Common myeloid progenitor, CD34-positive (primary cell): ENCODE data around the gene PDE4D.
"Not testable (repeated sequence)": the region's sequence is repeated elsewhere in the genome, so short reads cannot be mapped to it uniquely, and the experiment has no call there.

ENCODE experiments used
- CTCF ChIA-PET: fragments of 350-600 bp; sonication (Branson Sonifier 250); formaldehyde crosslinking; loops from one replicate; lab custom pipeline; 2021; ENCODE audit warnings: antibody characterized with exemption; lab: Charles Lee
- POLR2A ChIA-PET: fragments of 350-600 bp; sonication (Branson Sonifier 250); formaldehyde crosslinking; loops from one replicate; lab custom pipeline; 2021; ENCODE audit warnings: antibody characterized with exemption; lab: Charles Lee
- DNase-seq, 3 donors: peaks; one replicate each; pipeline versions ENCODE4 v3.0.0 to v3.0.0-alpha.2; 2013
- H3K27ac ChIP-seq, 2 experiments: 1 replicate in 1 of 2; 2 replicates in 1 of 2; pipeline ENCODE4 v1.7.0; 2013; ENCODE audit warnings: inconsistent platforms in 2 of 2, low read length in 2 of 2, mild to moderate bottlenecking in 2 of 2, low read depth in 1 of 2, moderate library complexity in 1 of 2; ENCODE audit not compliant: severe bottlenecking in 2 of 2, insufficient read depth in 1 of 2, poor library complexity in 1 of 2
- H3K27me3 ChIP-seq, 5 experiments: replicated peaks in 2 of 5; 1 replicate in 3 of 5; 2 replicates in 2 of 5; pipeline versions ENCODE4 v1.6.1 to v1.7.0; 2013; ENCODE audit warnings: low read length in 4 of 5, mild to moderate bottlenecking in 2 of 5, moderate library complexity in 2 of 5, inconsistent platforms in 1 of 5; ENCODE audit not compliant: insufficient read depth in 5 of 5, control insufficient read depth in 4 of 5
- H3K36me3 ChIP-seq, 4 experiments: 1 replicate in 2 of 4; 2 replicates in 2 of 4; pipeline versions ENCODE4 v1.6.1 to v1.7.0; 2013; ENCODE audit warnings: low read length in 3 of 4, control low read depth in 1 of 4, mild to moderate bottlenecking in 1 of 4; ENCODE audit not compliant: control insufficient read depth in 4 of 4, insufficient read depth in 4 of 4
- H3K4me1 ChIP-seq, 4 experiments: 1 replicate in 3 of 4; 2 replicates in 1 of 4; pipeline versions ENCODE4 v1.6.1 to v1.7.1; 2013; ENCODE audit warnings: low read length in 3 of 4, mild to moderate bottlenecking in 3 of 4, control low read depth in 1 of 4, inconsistent platforms in 1 of 4, moderate library complexity in 1 of 4; ENCODE audit not compliant: control insufficient read depth in 4 of 4, insufficient read depth in 4 of 4; ENCODE audit errors: control extremely low read depth in 1 of 4
- H3K4me3 ChIP-seq, 7 experiments: 1 replicate in 4 of 7; 2 replicates in 3 of 7; pipeline versions ENCODE4 v1.5.1 to v1.7.0; 2013; ENCODE audit warnings: mild to moderate bottlenecking in 7 of 7, low read length in 6 of 7, moderate library complexity in 6 of 7, inconsistent platforms in 2 of 7, low read depth in 2 of 7, control low read depth in 1 of 7; ENCODE audit not compliant: insufficient read depth in 4 of 7, control insufficient read depth in 1 of 7; ENCODE audit errors: extremely low read depth in 1 of 7
- H3K9me3 ChIP-seq, 5 experiments: 1 replicate in 4 of 5; 2 replicates in 1 of 5; pipeline versions ENCODE4 v1.6.1 to v1.7.1; 2013; ENCODE audit warnings: low read length in 4 of 5, mild to moderate bottlenecking in 2 of 5, inconsistent platforms in 1 of 5, low read depth in 1 of 5, moderate library complexity in 1 of 5; ENCODE audit not compliant: control insufficient read depth in 4 of 5, insufficient read depth in 2 of 5; ENCODE audit errors: control extremely low read depth in 1 of 5
- WGBS: methylation state at CpG from one replicate; pipeline ENCODE4 v1.1.5; 2013; ENCODE audit not compliant: insufficient coverage; 5-methylcytosine and 5-hydroxymethylcytosine counted together

Gene PDE4D

DNA sequence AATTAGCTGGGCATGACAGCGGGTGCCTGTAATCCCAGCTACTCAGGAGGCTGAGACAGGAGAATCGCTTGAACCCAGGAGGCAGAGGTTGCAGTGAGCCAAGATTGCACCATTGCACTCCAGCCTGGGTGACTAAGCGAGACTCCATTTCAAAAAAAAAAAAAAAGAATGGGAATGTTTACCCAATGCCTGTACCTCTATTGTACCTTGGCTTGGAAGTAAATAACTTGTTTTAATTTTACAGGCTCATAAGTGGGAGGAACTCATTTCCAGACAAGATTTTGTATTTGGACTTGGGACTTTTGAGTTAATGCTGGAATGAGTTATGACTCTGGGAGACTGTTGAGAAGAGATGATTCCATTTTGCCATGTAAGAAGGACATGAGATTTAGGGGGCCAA, 484.5 kb downstream of the PDE4D start:
- H3K36me3 ChIP-seq, H3K27me3 ChIP-seq, H3K27ac ChIP-seq, CTCF ChIA-PET, POLR2A ChIA-PET, DNase-seq, H3K4me3 ChIP-seq, H3K4me1 ChIP-seq: not testable (repeated sequence)
- WGBS: no CpG with 5 or more reads among the region's 3 CpGs
- H3K9me3 ChIP-seq: peaks cover 0 to 18% (median 5%) of the 10 kb centered on the region in 5 experiments

DNA sequence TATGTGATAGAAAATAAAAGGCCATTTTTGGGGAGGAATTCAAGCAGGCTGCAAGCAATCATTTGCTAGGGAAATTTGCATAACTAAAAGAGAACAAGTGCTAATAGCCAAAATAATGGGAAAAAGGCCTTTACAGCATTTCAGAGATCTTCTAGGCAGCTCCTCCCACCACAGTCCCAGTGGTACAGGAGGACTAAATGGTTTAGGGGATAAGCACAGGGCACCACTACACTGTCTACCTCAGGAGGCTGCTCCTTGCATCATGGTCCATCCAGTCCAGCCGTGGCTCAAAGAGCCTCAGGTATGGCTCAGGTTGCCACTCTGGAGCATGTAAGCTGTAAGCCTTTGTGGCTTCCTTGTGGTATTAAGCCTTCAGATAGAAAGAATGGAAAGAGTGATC, 485.6 kb downstream of the PDE4D start:
- H3K27ac ChIP-seq: no peak overlapping the region
- H3K36me3 ChIP-seq: peaks cover 0 to 4% (median 0%) of the 10 kb centered on the region in 4 experiments
- 100% methylated on average over 1 of the region's 1 CpG for WGBS
- POLR2A ChIA-PET: no interaction called here
- H3K27me3 ChIP-seq: no peaks in the 10 kb centered on the region
- H3K9me3 ChIP-seq: peaks cover 0 to 21% (median 5%) of the 10 kb centered on the region in 5 experiments
- H3K4me3 ChIP-seq: no peak overlapping the region
- CTCF ChIA-PET: no interaction called here
- no peaks in the 10 kb centered on the region for H3K4me1 ChIP-seq
- no peak for DNase-seq

DNA sequence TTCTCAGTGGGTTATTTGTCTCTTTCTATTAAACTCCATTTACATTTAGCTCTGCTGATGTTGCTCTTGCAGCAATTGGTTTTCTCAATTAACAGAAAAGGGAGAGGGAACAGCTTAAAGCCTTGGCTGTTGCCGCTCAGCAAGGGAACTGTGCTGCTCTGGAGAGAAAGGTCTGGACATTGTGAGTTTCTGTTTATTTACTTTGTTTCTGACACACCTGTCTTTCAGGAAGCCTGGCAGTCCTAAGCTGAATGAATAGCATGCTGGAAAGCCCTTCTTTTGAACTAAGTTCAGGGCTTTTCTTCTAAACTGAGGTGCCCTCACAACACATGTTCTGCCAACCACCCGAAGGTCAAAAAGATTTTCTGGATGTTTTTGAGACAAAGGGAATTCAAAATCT, 491.9 kb downstream of the PDE4D start:
- H3K27me3 ChIP-seq: no peaks in the 10 kb centered on the region
- H3K36me3 ChIP-seq: no peaks in the 10 kb centered on the region
- no peak for DNase-seq
- no peak overlapping the region for H3K27ac ChIP-seq
- H3K4me3 ChIP-seq: no peak overlapping the region
- ChIA-PET POLR2A (no interaction called here), CTCF (interaction anchor here (1.0 kb wide), 1 partner anchor 53 kb away, joined by 3 read pairs; no protein-coding TSS in a partner anchor)
- 57% methylated on average over 1 of the region's 2 CpGs for WGBS
- H3K9me3 ChIP-seq: peaks cover 0 to 5% (median 2%) of the 10 kb centered on the region in 5 experiments
- no peaks in the 10 kb centered on the region for H3K4me1 ChIP-seq

DNA sequence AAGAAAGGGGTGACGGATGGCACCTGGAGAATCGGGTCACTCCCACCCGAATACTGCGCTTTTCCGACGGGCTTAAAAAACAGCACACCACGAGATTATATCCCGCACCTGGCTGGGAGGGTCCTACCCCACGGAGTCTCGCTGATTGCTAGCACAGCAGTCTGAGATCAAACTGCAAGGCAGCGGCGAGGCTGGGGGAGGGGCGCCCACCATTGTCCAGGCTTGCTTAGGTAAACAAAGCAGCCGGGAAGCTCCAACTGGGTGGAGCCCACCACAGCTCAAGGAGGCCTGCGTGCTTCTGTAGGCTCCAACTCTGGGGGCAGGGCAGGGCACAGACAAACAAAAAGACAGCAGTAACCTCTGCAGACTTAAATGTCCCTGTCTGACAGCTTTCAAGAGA, 498.6 kb downstream of the PDE4D start:
- CTCF ChIA-PET, H3K4me3 ChIP-seq, DNase-seq, H3K27ac ChIP-seq, H3K9me3 ChIP-seq, H3K27me3 ChIP-seq, H3K36me3 ChIP-seq, H3K4me1 ChIP-seq, POLR2A ChIA-PET: not testable (repeated sequence)
- WGBS: no CpG with 5 or more reads among the region's 15 CpGs

DNA sequence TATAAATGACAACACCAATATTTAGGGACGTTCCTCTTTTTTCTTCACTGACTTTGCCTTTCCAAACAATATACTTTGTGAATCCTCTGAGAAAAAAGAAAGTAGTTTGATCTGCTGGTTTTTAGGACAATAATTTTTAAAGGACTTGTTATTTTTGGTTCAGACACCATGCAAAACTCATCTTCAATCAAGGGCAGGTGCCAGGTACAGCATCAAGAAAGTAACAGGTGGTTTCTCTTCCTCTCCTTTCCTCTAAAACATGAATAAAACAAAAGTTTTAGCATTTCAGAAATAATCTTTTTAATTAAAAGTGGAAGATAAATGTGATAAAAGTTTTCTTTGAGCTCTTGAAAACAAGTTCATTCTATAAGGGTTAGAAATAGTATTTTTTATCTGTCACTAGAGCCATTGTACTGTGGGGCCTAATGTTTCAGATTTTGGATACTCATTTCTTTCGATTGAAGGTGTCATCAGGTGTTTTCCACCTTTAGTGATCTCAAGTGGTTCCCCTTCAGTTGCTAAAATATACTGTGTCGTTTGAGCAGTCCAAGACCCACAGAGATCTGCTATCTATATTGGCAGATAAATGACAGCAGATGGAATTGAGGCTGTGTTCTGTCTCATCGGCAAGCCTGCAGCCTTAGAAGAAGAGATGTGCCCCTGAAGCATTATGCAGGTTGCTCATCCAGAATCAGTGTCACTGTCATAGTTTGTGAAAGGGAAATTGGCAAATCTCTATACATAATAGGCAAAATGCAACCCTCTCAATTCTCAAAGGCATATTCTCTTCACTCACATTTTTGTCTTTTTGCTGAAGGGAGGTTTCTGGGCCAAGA, 499.7 kb downstream of the PDE4D start:
- Histone ChIP-seq H3K27ac (no peak overlapping the region), H3K36me3 (no peaks in the 10 kb centered on the region), H3K27me3 (no peaks in the 10 kb centered on the region), H3K4me3 (no peak overlapping the region), H3K4me1 (no peaks in the 10 kb centered on the region), H3K9me3 (no peaks in the 10 kb centered on the region)
- CTCF ChIA-PET: no interaction called here
- no peak for DNase-seq
- POLR2A ChIA-PET: no interaction called here
- WGBS: 100% methylated on average over 1 of the region's 4 CpGs

DNA sequence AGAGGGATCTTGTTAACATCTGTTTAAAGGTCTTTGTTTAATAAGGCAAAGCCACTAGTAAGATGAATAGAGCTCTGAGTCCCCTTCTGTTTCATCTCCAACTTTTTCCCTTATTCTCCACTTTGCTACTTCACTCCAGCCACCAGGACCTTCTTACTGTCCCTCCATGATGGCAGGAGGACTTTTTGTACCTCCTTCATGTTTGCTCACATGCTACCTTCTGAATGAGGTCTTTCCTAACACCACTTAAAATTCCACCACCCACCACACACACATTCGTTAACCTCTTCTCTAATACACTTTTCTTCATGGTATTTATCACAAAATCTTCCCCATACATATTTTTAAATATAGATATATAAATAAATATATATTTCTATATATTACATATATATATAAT, 501.9 kb downstream of the PDE4D start:
- no peaks in the 10 kb centered on the region for H3K4me1 ChIP-seq
- no peaks in the 10 kb centered on the region for H3K36me3 ChIP-seq
- no CpG with 5 or more reads among the region's 1 CpG for WGBS
- H3K4me3 ChIP-seq: no peak overlapping the region
- ChIA-PET CTCF (interaction anchor here (0.6 to 7.0 kb wide), 5 partner anchors 10 to 409 kb away, joined by 3 to 37 read pairs (median 5); no protein-coding TSS in a partner anchor), POLR2A (no interaction called here)
- H3K27ac ChIP-seq: no peak overlapping the region
- no peaks in the 10 kb centered on the region for H3K9me3 ChIP-seq
- DNase-seq: no peak
- H3K27me3 ChIP-seq: no peaks in the 10 kb centered on the region

DNA sequence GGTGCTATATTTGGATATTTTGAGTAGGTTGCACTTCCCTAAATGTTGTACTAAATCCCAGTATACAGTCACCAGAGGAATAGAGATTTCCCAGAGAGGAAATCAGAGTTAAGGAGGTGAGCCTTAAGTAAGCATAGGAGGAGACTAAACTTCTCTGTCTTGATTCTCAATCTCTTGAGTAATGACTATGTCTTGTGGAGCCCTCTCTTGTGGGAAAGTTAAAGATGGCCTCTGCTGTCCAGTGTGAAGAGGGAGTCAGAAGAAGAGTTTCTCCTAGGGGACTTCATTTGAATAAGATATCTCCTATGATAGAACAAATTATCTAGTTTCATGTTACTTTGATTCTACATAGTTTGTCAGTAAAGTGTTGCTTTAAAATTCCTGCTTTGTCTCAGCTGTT, 502.5 kb downstream of the PDE4D start:
- Histone ChIP-seq H3K4me1 (no peaks in the 10 kb centered on the region), H3K36me3 (no peaks in the 10 kb centered on the region), H3K4me3 (no peak overlapping the region), H3K27me3 (no peaks in the 10 kb centered on the region), H3K9me3 (no peaks in the 10 kb centered on the region), H3K27ac (no peak overlapping the region)
- CTCF ChIA-PET: interaction anchor here (0.6 to 7.0 kb wide), 9 partner anchors 10 to 410 kb away, joined by 3 to 37 read pairs (median 11); no protein-coding TSS in a partner anchor
- POLR2A ChIA-PET: no interaction called here
- no peak for DNase-seq
